Neural cell (in vitro differentiated cells): ENCODE data around the gene TMEM132C. TPM values are rescaled to one million over a fixed set of nuclear protein-coding genes. Genes with fewer than 3 reads are reported as not detected.

Source experiments
- H2AFZ ChIP-seq: fragments of 200-600, 300-800 bp; sonication (generic), shearing (Covaris generic); 2 replicates; pipeline ENCODE4 v1.6.0; 2014; ENCODE audit warnings: low read depth, mild to moderate bottlenecking, antibody characterized with exemption, low read length, moderate library complexity
- H3F3A ChIP-seq: fragments of 200-600 bp; shearing (Covaris generic); 2 replicates; pipeline ENCODE4 v1.6.1; 2016; ENCODE audit warnings: mild to moderate bottlenecking, moderate library complexity, mixed read lengths, antibody characterized with exemption, low read length; ENCODE audit not compliant: insufficient read depth, poor library complexity, severe bottlenecking
- H3K27ac ChIP-seq: fragments of 200-600, 300-800 bp; sonication (generic), shearing (Covaris generic); 2 replicates; pipeline ENCODE4 v1.5.1; 2014; ENCODE audit warnings: mild to moderate bottlenecking, low read length, moderate library complexity
- H3K27me3 ChIP-seq: fragments of 300-800, 200-600 bp; sonication (generic), shearing (Covaris generic); 2 replicates; pipeline ENCODE4 v1.6.0; 2014; ENCODE audit warnings: mild to moderate bottlenecking, low read depth, low read length, moderate library complexity; ENCODE audit not compliant: insufficient read depth
- H3K36me3 ChIP-seq: fragments of 300-800, 200-600 bp; sonication (generic), shearing (Covaris generic); 2 replicates; pipeline ENCODE4 v1.5.1; 2014; ENCODE audit warnings: mild to moderate bottlenecking, antibody characterized with exemption, low read length, moderate library complexity; ENCODE audit not compliant: insufficient read depth
- H3K4me2 ChIP-seq: fragments of 300-800, 200-600 bp; sonication (generic), shearing (Covaris generic); 2 replicates; pipeline ENCODE4 v1.6.0; 2014; ENCODE audit warnings: mild to moderate bottlenecking, low read length
- H3K4me3 ChIP-seq: fragments of 300-800, 200-600 bp; sonication (generic), shearing (Covaris generic); 2 replicates; pipeline ENCODE4 v1.5.1; 2014; ENCODE audit warnings: mild to moderate bottlenecking, low read length, moderate library complexity
- H3K79me2 ChIP-seq: fragments of 200-600 bp; shearing (Covaris generic); replicated peaks from 2 replicates; pipeline ENCODE4 v1.6.0; 2014; ENCODE audit warnings: mild to moderate bottlenecking, low read length, moderate library complexity; ENCODE audit not compliant: insufficient read depth
- H3K9ac ChIP-seq: fragments of 300-800, 200-600 bp; sonication (generic), shearing (Covaris generic); 2 replicates; pipeline ENCODE4 v1.6.1; 2016; ENCODE audit warnings: mild to moderate bottlenecking, low read length, mixed read lengths
- H3K9me2 ChIP-seq: fragments of 200-600 bp; shearing (Covaris generic); 2 replicates; pipeline ENCODE4 v1.6.1; 2016; ENCODE audit warnings: mild to moderate bottlenecking, low read length, mixed read lengths; ENCODE audit not compliant: insufficient read depth
- H3K9me3 ChIP-seq: fragments of 200-600, 300-800 bp; sonication (generic), shearing (Covaris generic); 2 replicates; pipeline ENCODE4 v1.6.1; 2016; ENCODE audit warnings: mild to moderate bottlenecking, mixed run types, low read length, moderate library complexity, mixed read lengths
- H4K20me1 ChIP-seq: fragments of 200-600 bp; shearing (Covaris generic); 2 replicates; pipeline ENCODE4 v1.6.1; 2016; ENCODE audit warnings: mild to moderate bottlenecking, mixed run types; ENCODE audit not compliant: insufficient read depth
- CTCF ChIP-seq: fragments of 450-650 bp; IDR thresholded peaks from 2 replicates; pipeline ENCODE4 v1.5.1; 2014; ENCODE audit warnings: antibody characterized with exemption, mild to moderate bottlenecking, moderate library complexity; ENCODE audit not compliant: poor library complexity, severe bottlenecking
- EP300 ChIP-seq: fragments of 450-650 bp; conservative IDR thresholded peaks from 2 replicates; pipeline ENCODE4 v1.6.1; 2014; ENCODE audit warnings: antibody characterized with exemption, mild to moderate bottlenecking, moderate library complexity; ENCODE audit not compliant: poor library complexity, severe bottlenecking
- EZH2 ChIP-seq: fragments of 200-600, 300-800 bp; shearing (Covaris generic), sonication (generic); IDR thresholded peaks from 2 replicates; pipeline ENCODE4 v1.6.1; 2014; ENCODE audit warnings: antibody characterized with exemption, low read length, borderline replicate concordance, mild to moderate bottlenecking; ENCODE audit not compliant: insufficient read depth, poor library complexity, severe bottlenecking
- MXI1 ChIP-seq: fragments of 450-650 bp; conservative IDR thresholded peaks from 2 replicates; pipeline ENCODE4 v1.6.1; 2014; ENCODE audit warnings: antibody characterized with exemption, mild to moderate bottlenecking; ENCODE audit not compliant: poor library complexity, severe bottlenecking
- POLR2AphosphoS5 ChIP-seq: IDR thresholded peaks from 2 replicates; pipeline ENCODE4 v1.6.1; 2012
- RAD21 ChIP-seq: fragments of 450-650 bp; conservative IDR thresholded peaks from 2 replicates; pipeline ENCODE4 v1.6.1; 2014; ENCODE audit warnings: antibody characterized with exemption, mild to moderate bottlenecking, moderate library complexity
- REST ChIP-seq: IDR thresholded peaks from 2 replicates; pipeline ENCODE4 v1.6.1; 2012; ENCODE audit warnings: borderline replicate concordance
- SMC3 ChIP-seq: fragments of 450-650 bp; conservative IDR thresholded peaks from 2 replicates; pipeline ENCODE4 v1.6.1; 2014; ENCODE audit warnings: antibody characterized with exemption, mild to moderate bottlenecking, moderate library complexity; ENCODE audit not compliant: poor library complexity
- TAF1 ChIP-seq: IDR thresholded peaks from 2 replicates; pipeline ENCODE4 v1.6.1; 2012; ENCODE audit warnings: low read depth
- polyA plus RNA-seq: library from polyadenylated mRNA; depleted of rRNA; stranded (reverse); fragments of >200 nt; gene quantifications from 2 replicates; pipeline ENCODE4 v1.2.3, GENCODE V29; 2014

TMEM132C gene
- polyA plus RNA-seq, 1 donor from 2014 or later = 0.06 TPM

GRCh38 chr12:128581321-128581761 is 314.4 kb downstream of the TMEM132C start:
- H3K4me3 ChIP-seq = no peak overlapping the region
- no peak overlapping the region for H3K27ac ChIP-seq
- H3K79me2 ChIP-seq = no peaks in the 10 kb centered on the region
- H3F3A ChIP-seq = no peaks in the 10 kb centered on the region
- no peaks in the 10 kb centered on the region for H3K27me3 ChIP-seq
- H2AFZ ChIP-seq = no peak overlapping the region
- H4K20me1 ChIP-seq = no peaks in the 10 kb centered on the region
- H3K4me2 ChIP-seq = no peak overlapping the region
- TF ChIP-seq EP300 (no peak), MXI1 (no peak), POLR2AphosphoS5 (no peak), EZH2 (no peak)
- H3K9ac ChIP-seq = no peak overlapping the region
- H3K9me2 ChIP-seq = no peaks in the 10 kb centered on the region
- no peaks in the 10 kb centered on the region for H3K36me3 ChIP-seq
- H3K9me3 ChIP-seq = no peaks in the 10 kb centered on the region

- no peak for TF ChIP-seq CTCF
- no peak for TF ChIP-seq MXI1
- no peak for TF ChIP-seq EP300
- TF ChIP-seq POLR2AphosphoS5 = no peak
- TF ChIP-seq REST = no peak
- TF ChIP-seq RAD21 = no peak
- TF ChIP-seq EZH2 = no peak
- no peak for TF ChIP-seq TAF1
- TF ChIP-seq SMC3 = no peak
- H3K36me3 ChIP-seq = no peaks in the 10 kb centered on the region
- H3K9me2 ChIP-seq = no peaks in the 10 kb centered on the region
- no peaks in the 10 kb centered on the region for H3F3A ChIP-seq
- no peak overlapping the region for H3K4me2 ChIP-seq
- no peak overlapping the region for H2AFZ ChIP-seq
- no peaks in the 10 kb centered on the region for H3K9me3 ChIP-seq
- no peaks in the 10 kb centered on the region for H3K79me2 ChIP-seq
- H4K20me1 ChIP-seq = no peaks in the 10 kb centered on the region
- no peak overlapping the region for H3K4me3 ChIP-seq
- no peaks in the 10 kb centered on the region for H3K27me3 ChIP-seq
- no peak overlapping the region for H3K9ac ChIP-seq
- no peak overlapping the region for H3K27ac ChIP-seq
Measured at GRCh38 chr12:128583453-128583852, 316.5 kb downstream of the TMEM132C start.
